Common myeloid progenitor, CD34-positive (primary cell): ENCODE data around the gene MAP2K2.

Experiments
- CTCF ChIA-PET: fragments of 350-600 bp; sonication (Branson Sonifier 250); formaldehyde crosslinking; loops from one replicate; lab custom pipeline; 2021; ENCODE audit warnings: antibody characterized with exemption; lab: Charles Lee
- POLR2A ChIA-PET: fragments of 350-600 bp; sonication (Branson Sonifier 250); formaldehyde crosslinking; loops from one replicate; lab custom pipeline; 2021; ENCODE audit warnings: antibody characterized with exemption; lab: Charles Lee
- DNase-seq, 3 donors: peaks; one replicate each; pipeline versions ENCODE4 v3.0.0 to v3.0.0-alpha.2; 2013
- H3K27ac ChIP-seq, 2 experiments: 1 replicate in 1 of 2; 2 replicates in 1 of 2; pipeline ENCODE4 v1.7.0; 2013; ENCODE audit warnings: inconsistent platforms in 2 of 2, low read length in 2 of 2, mild to moderate bottlenecking in 2 of 2, low read depth in 1 of 2, moderate library complexity in 1 of 2; ENCODE audit not compliant: severe bottlenecking in 2 of 2, insufficient read depth in 1 of 2, poor library complexity in 1 of 2
- H3K27me3 ChIP-seq, 5 experiments: replicated peaks in 2 of 5; 1 replicate in 3 of 5; 2 replicates in 2 of 5; pipeline versions ENCODE4 v1.6.1 to v1.7.0; 2013; ENCODE audit warnings: low read length in 4 of 5, mild to moderate bottlenecking in 2 of 5, moderate library complexity in 2 of 5, inconsistent platforms in 1 of 5; ENCODE audit not compliant: insufficient read depth in 5 of 5, control insufficient read depth in 4 of 5
- H3K36me3 ChIP-seq, 4 experiments: 1 replicate in 2 of 4; 2 replicates in 2 of 4; pipeline versions ENCODE4 v1.6.1 to v1.7.0; 2013; ENCODE audit warnings: low read length in 3 of 4, control low read depth in 1 of 4, mild to moderate bottlenecking in 1 of 4; ENCODE audit not compliant: control insufficient read depth in 4 of 4, insufficient read depth in 4 of 4
- H3K4me1 ChIP-seq, 4 experiments: 1 replicate in 3 of 4; 2 replicates in 1 of 4; pipeline versions ENCODE4 v1.6.1 to v1.7.1; 2013; ENCODE audit warnings: low read length in 3 of 4, mild to moderate bottlenecking in 3 of 4, control low read depth in 1 of 4, inconsistent platforms in 1 of 4, moderate library complexity in 1 of 4; ENCODE audit not compliant: control insufficient read depth in 4 of 4, insufficient read depth in 4 of 4; ENCODE audit errors: control extremely low read depth in 1 of 4
- H3K4me3 ChIP-seq, 7 experiments: 1 replicate in 4 of 7; 2 replicates in 3 of 7; pipeline versions ENCODE4 v1.5.1 to v1.7.0; 2013; ENCODE audit warnings: mild to moderate bottlenecking in 7 of 7, low read length in 6 of 7, moderate library complexity in 6 of 7, inconsistent platforms in 2 of 7, low read depth in 2 of 7, control low read depth in 1 of 7; ENCODE audit not compliant: insufficient read depth in 4 of 7, control insufficient read depth in 1 of 7; ENCODE audit errors: extremely low read depth in 1 of 7
- H3K9me3 ChIP-seq, 5 experiments: 1 replicate in 4 of 5; 2 replicates in 1 of 5; pipeline versions ENCODE4 v1.6.1 to v1.7.1; 2013; ENCODE audit warnings: low read length in 4 of 5, mild to moderate bottlenecking in 2 of 5, inconsistent platforms in 1 of 5, low read depth in 1 of 5, moderate library complexity in 1 of 5; ENCODE audit not compliant: control insufficient read depth in 4 of 5, insufficient read depth in 2 of 5; ENCODE audit errors: control extremely low read depth in 1 of 5
- WGBS: methylation state at CpG from one replicate; pipeline ENCODE4 v1.1.5; 2013; ENCODE audit not compliant: insufficient coverage; 5-methylcytosine and 5-hydroxymethylcytosine counted together

The MAP2K2 gene

GRCh38 chr19:4157164-4157563 is 33.2 kb upstream of the MAP2K2 start:
- WGBS: 92% methylated on average over 6 of the region's 6 CpGs
- Histone ChIP-seq H3K9me3 (no peaks in the 10 kb centered on the region), H3K27me3 (no peaks in the 10 kb centered on the region), H3K4me1 (peaks cover 0 to 6% (median 3%) of the 10 kb centered on the region in 4 experiments), H3K4me3 (no peak overlapping the region), H3K27ac (no peak overlapping the region), H3K36me3 (no peaks in the 10 kb centered on the region)
- POLR2A ChIA-PET: no interaction called here
- no peak for DNase-seq
- CTCF ChIA-PET: interaction anchor here (0.8 to 1.3 kb wide), 4 partner anchors 11 to 27 kb away, joined by 3 read pairs; no protein-coding TSS in a partner anchor

GRCh38 chr19:4154571-4155312 is 30.8 kb upstream of the MAP2K2 start:
- CTCF ChIA-PET: interaction anchor here (0.9 to 3.7 kb wide), 3 partner anchors 12 to 15 kb away, joined by 3 to 17 read pairs (median 5); no protein-coding TSS in a partner anchor
- Histone ChIP-seq H3K27me3 (peaks cover 0 to 4% (median 0%) of the 10 kb centered on the region in 5 experiments), H3K36me3 (no peaks in the 10 kb centered on the region), H3K9me3 (no peaks in the 10 kb centered on the region), H3K27ac (no peak overlapping the region), H3K4me3 (no peak overlapping the region), H3K4me1 (peaks cover 0 to 6% (median 3%) of the 10 kb centered on the region in 4 experiments)
- 86% methylated on average over 20 of the region's 21 CpGs for WGBS
- DNase-seq: no peak
- POLR2A ChIA-PET: interaction anchor here (0.6 kb wide), 1 partner anchor 11 kb away, joined by 3 read pairs; no protein-coding TSS in a partner anchor

GRCh38 chr19:4152241-4152998 is 28.5 kb upstream of the MAP2K2 start:
- Histone ChIP-seq H3K27ac (no peak overlapping the region), H3K4me1 (peaks cover 0 to 6% (median 3%) of the 10 kb centered on the region in 4 experiments), H3K9me3 (no peaks in the 10 kb centered on the region), H3K4me3 (no peak overlapping the region), H3K27me3 (peaks cover 0 to 4% (median 0%) of the 10 kb centered on the region in 5 experiments), H3K36me3 (no peaks in the 10 kb centered on the region)
- no peak for DNase-seq
- ChIA-PET POLR2A (no interaction called here), CTCF (interaction anchor here (1.1 to 3.7 kb wide), 2 partner anchors 13 to 16 kb away, joined by 3 to 17 read pairs; no protein-coding TSS in a partner anchor)
- WGBS: 88% methylated on average over 6 of the region's 10 CpGs

GRCh38 chr19:4151623-4152022 is 27.7 kb upstream of the MAP2K2 start:
- Histone ChIP-seq H3K4me3 (no peak overlapping the region), H3K9me3 (no peaks in the 10 kb centered on the region), H3K27me3 (peaks cover 0 to 4% (median 0%) of the 10 kb centered on the region in 5 experiments), H3K4me1 (peaks cover 0 to 6% (median 3%) of the 10 kb centered on the region in 4 experiments), H3K36me3 (no peaks in the 10 kb centered on the region), H3K27ac (no peak overlapping the region)
- POLR2A ChIA-PET: no interaction called here
- DNase-seq: no peak
- 62% methylated on average over 6 of the region's 6 CpGs for WGBS
- CTCF ChIA-PET: interaction anchor here (3.7 kb wide), 1 partner anchor 12 kb away, joined by 17 read pairs; no protein-coding TSS in a partner anchor

- no peaks in the 10 kb centered on the region for H3K36me3 ChIP-seq
- H3K27ac ChIP-seq: no peak overlapping the region
- no peak for DNase-seq
- ChIA-PET POLR2A (no interaction called here), CTCF (interaction anchor here (1.8 kb wide), 1 partner anchor 10 kb away, joined by 7 read pairs; no protein-coding TSS in a partner anchor)
- peaks cover 0 to 6% (median 3%) of the 10 kb centered on the region in 4 experiments for H3K4me1 ChIP-seq
- 88% methylated on average over 11 of the region's 17 CpGs for WGBS
- H3K9me3 ChIP-seq: no peaks in the 10 kb centered on the region
- H3K4me3 ChIP-seq: no peak overlapping the region
- H3K27me3 ChIP-seq: peaks cover 0 to 12% (median 6%) of the 10 kb centered on the region in 5 experiments
Measured at GRCh38 chr19:4149518-4150288, 25.8 kb upstream of the MAP2K2 start.

- H3K4me3 ChIP-seq: no peak overlapping the region
- POLR2A ChIA-PET: no interaction called here
Measured at GRCh38 chr19:4144666-4145249, 20.8 kb upstream of the MAP2K2 start.

More at GRCh38 chr19:4144666-4145249, 20.8 kb upstream of the MAP2K2 start:
- Histone ChIP-seq H3K9me3 (no peaks in the 10 kb centered on the region), H3K27me3 (peaks cover 0 to 12% (median 8%) of the 10 kb centered on the region in 5 experiments), H3K4me1 (peaks cover 0 to 2% (median 0%) of the 10 kb centered on the region in 4 experiments), H3K36me3 (no peaks in the 10 kb centered on the region), H3K27ac (no peak overlapping the region)
- CTCF ChIA-PET: no interaction called here
- DNase-seq: no peak
- 0% methylated on average over 1 of the region's 7 CpGs for WGBS
